ENCODE measurements around the gene SLC22A2.

Gene SLC22A2

GRCh38 chr6:160174681-160175080, 83.9 kb downstream of the SLC22A2 start:
- Histone ChIP-seq H3K9me3 (ENCODE audit: control insufficient read depth in 1 of 2, low read length in 2 of 2) (no peaks in the 10 kb centered on the region), H3K4me1 (ENCODE audit: control insufficient read depth in 1 of 2, insufficient read depth in 2 of 2, low read length in 2 of 2) (no peaks in the 10 kb centered on the region), H3K36me3 (ENCODE audit: control insufficient read depth in 1 of 2, insufficient read depth in 2 of 2, low read length in 2 of 2) (no peaks in the 10 kb centered on the region), H3K4me3 (ENCODE audit: low read depth in 1 of 2, low read length in 2 of 2) (no peak overlapping the region), H3K27me3 (ENCODE audit: low read depth, low read length) (no peaks in the 10 kb centered on the region), H3K27ac (ENCODE audit: low read length) (no peak overlapping the region)

- Histone ChIP-seq H3K36me3 (ENCODE audit: control insufficient read depth in 1 of 2, insufficient read depth in 2 of 2, low read length in 2 of 2) (no peaks in the 10 kb centered on the region), H3K27me3 (ENCODE audit: low read depth, low read length) (no peaks in the 10 kb centered on the region), H3K4me3 (ENCODE audit: low read depth in 1 of 2, low read length in 2 of 2) (no peak overlapping the region), H3K4me1 (ENCODE audit: control insufficient read depth in 1 of 2, insufficient read depth in 2 of 2, low read length in 2 of 2) (no peaks in the 10 kb centered on the region), H3K27ac (ENCODE audit: low read length) (no peak overlapping the region), H3K9me3 (ENCODE audit: control insufficient read depth in 1 of 2, low read length in 2 of 2) (no peaks in the 10 kb centered on the region)
Observed at GRCh38 chr6:160173806-160174527, 84.7 kb downstream of the SLC22A2 start.

- Histone ChIP-seq H3K4me1 (ENCODE audit: control insufficient read depth in 1 of 2, insufficient read depth in 2 of 2, low read length in 2 of 2) (no peaks in the 10 kb centered on the region), H3K27me3 (ENCODE audit: low read depth, low read length) (no peaks in the 10 kb centered on the region), H3K9me3 (ENCODE audit: control insufficient read depth in 1 of 2, low read length in 2 of 2) (no peaks in the 10 kb centered on the region), H3K36me3 (ENCODE audit: control insufficient read depth in 1 of 2, insufficient read depth in 2 of 2, low read length in 2 of 2) (no peaks in the 10 kb centered on the region), H3K4me3 (ENCODE audit: low read depth in 1 of 2, low read length in 2 of 2) (no peak overlapping the region), H3K27ac (ENCODE audit: low read length) (no peak overlapping the region)
Observed at GRCh38 chr6:160172704-160173103, 85.9 kb downstream of the SLC22A2 start.

- no peak overlapping the region for H3K4me3 ChIP-seq (ENCODE audit: low read depth in 1 of 2, low read length in 2 of 2)
- no peaks in the 10 kb centered on the region for H3K9me3 ChIP-seq (ENCODE audit: control insufficient read depth in 1 of 2, low read length in 2 of 2)
- no peak overlapping the region for H3K27ac ChIP-seq (ENCODE audit: low read length)
- no peaks in the 10 kb centered on the region for H3K4me1 ChIP-seq (ENCODE audit: control insufficient read depth in 1 of 2, insufficient read depth in 2 of 2, low read length in 2 of 2)
- no peaks in the 10 kb centered on the region for H3K36me3 ChIP-seq (ENCODE audit: control insufficient read depth in 1 of 2, insufficient read depth in 2 of 2, low read length in 2 of 2)
- H3K27me3 ChIP-seq (ENCODE audit: low read depth, low read length), result no peaks in the 10 kb centered on the region
Observed at GRCh38 chr6:160170018-160170680, 88.5 kb downstream of the SLC22A2 start.

GRCh38 chr6:160167604-160168399, 90.8 kb downstream of the SLC22A2 start:
- Histone ChIP-seq H3K9me3 (ENCODE audit: control insufficient read depth in 1 of 2, low read length in 2 of 2) (no peaks in the 10 kb centered on the region), H3K4me3 (ENCODE audit: low read depth in 1 of 2, low read length in 2 of 2) (no peak overlapping the region), H3K36me3 (ENCODE audit: control insufficient read depth in 1 of 2, insufficient read depth in 2 of 2, low read length in 2 of 2) (no peaks in the 10 kb centered on the region), H3K4me1 (ENCODE audit: control insufficient read depth in 1 of 2, insufficient read depth in 2 of 2, low read length in 2 of 2) (no peaks in the 10 kb centered on the region), H3K27ac (ENCODE audit: low read length) (no peak overlapping the region), H3K27me3 (ENCODE audit: low read depth, low read length) (no peaks in the 10 kb centered on the region)
